Brain pericyte (primary cell): ENCODE results near the gene NIM1K.
"Not testable (repeated sequence)": the region's sequence is repeated elsewhere in the genome, so short reads cannot be mapped to it uniquely, and the experiment has no call there.

Source experiments
- DNase-seq: peaks from one replicate; pipeline ENCODE4 v3.0.0-alpha.2; 2012; ENCODE audit warnings: low read depth, low spot score

The NIM1K gene

DNA sequence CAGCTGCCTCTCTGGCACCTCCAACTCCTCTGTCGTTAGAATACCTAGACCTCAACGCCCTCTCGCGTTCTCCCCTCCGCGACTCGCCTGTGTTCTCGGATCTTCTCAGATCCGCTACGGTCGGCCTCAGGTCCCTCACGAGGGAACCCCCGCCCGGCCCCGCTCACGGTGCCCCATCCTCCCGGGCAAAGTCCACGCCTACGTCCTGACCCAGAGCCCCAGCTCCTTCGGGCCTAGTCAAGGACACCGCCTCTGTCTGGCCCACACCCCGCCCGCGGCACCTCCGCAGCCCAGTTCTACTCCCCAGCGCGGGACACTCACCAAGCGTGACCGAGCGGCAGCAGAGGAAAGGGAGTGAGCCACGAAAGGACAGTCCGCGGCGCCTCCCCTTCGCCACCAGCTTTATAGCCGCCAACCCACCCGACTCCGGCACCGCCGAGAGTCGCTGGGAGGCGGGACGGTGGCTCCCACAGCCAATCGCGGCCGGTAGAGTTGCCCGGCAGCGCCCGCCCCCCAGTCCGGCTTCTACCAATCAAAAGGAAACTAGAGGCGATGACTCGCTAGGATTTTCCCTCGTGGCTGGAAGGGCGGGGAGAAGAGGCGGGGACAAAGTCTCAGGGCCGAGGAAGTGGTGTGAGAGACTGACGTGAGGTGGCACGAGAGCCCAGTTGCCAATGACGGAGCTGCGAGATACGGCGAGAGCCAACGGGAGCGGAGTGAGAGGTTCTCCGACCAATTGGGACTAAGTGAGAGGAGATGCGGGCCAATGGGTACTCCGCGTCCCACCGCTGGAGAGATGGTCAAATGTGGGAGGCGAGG is 121.2 kb downstream of the NIM1K start, which contains the start of gene HMGCS1:
HMGCS1 (minus strand) TSS at position 378 of the 819 bp plus-strand sequence. CDS start 14,447 bp downstream, outside the sequence.
- peak; percentile 100 for DNase-seq

DNA sequence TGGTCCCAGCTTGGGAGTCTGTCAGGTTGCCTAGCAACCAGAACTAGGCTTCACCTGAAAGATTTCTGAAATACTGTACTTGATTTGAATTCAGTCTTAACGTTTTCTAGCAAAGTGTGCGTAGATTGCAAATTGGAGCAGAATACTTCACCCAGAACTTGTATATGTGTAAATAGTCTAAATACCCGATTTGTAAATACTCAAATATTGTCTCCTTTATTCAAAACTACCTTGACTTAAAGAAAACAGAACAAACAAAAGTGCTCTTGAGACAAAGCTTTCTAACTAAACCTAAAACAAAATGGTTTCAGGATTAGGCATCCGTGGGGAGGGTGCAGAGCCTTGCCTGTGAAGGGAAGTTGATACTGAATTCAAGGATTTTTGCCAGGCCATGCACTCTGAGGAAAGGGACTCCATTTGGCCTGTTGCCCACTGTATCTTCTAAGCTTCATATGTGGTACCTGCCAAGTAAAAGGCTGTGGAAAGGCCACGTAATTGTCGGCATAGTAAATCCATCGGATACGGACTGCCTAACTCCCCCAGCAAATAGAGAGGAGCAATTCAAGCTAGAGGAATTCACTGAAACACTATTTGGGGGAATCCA is 121.9 kb downstream of the NIM1K start:
- DNase-seq, result no peak

DNA sequence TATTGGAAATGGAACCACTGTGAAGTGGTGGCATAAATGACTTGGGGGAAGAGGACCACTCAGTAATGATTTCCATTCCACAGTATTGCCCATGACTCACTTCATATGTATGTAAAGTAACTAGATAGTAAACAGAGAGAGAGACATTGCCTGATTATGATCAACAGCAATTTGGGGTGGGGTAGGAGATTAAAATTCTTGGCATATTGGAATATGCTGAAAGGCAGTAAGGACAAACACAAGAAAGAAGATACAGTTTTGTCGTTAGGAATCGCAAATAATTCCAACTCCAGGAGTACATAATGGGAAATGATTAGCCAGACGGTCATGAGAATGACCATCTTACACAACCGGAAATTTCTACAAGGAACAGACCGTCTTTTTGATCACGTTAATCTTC is 122.7 kb downstream of the NIM1K start:
- no peak for DNase-seq

DNA sequence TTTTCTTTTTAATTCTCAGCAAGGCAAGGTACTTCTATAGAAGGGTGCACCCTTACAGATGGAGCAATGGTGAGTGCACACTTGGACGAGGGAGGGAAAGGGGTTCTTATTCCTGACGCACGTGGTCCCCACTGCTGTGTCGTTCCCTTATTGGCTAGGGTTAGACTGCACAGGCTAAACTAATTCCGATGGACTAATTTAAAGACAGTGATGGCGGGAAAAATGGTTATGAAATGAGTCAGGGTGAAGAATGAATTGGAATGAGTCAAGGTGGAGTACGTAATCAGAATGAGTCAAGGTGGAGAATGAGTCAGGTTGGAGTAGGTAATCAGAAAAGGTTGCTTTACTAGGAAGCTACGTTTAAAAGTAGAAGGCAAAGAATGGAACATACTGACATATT is 123.2 kb downstream of the NIM1K start:
- no peak for DNase-seq

DNA sequence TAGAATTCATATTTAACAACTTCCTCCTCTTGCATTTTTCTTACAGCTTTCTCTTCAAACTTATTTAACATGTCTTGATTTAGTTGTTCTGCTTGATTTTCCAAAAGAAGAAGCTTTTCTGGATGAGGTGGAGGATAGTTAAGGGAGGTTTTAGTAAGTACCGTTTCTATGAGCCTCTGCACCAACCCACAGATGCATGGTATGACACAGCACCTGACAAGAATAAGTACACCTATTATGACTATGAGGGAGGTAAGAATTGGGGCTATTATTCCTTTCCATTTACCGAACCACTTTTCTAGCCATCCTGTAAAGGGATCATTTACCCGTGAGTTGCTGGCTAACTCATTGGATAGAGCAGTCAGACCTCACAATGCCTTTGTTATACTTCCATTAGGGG is 123.7 kb downstream of the NIM1K start:
- no peak for DNase-seq

DNA sequence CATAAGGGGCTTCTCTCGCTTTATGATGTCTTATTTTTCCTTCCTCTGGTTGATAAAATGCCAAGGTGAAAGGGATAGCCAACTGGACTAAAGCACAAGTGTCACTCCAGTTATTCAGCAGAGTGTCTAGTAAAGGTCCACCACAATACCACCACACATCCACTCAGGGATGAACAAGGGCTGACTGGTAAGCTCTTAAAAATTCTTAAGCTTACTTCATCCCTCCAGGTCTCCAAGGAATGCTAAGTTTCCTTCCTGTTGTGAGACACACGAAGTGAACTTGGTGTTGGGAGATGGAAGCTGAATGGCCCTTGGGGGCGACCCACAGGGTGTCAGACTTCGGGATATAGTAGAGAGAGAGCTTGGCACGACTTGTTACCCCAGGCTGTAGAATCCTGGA is 124.4 kb downstream of the NIM1K start:
- no peak for DNase-seq

DNA sequence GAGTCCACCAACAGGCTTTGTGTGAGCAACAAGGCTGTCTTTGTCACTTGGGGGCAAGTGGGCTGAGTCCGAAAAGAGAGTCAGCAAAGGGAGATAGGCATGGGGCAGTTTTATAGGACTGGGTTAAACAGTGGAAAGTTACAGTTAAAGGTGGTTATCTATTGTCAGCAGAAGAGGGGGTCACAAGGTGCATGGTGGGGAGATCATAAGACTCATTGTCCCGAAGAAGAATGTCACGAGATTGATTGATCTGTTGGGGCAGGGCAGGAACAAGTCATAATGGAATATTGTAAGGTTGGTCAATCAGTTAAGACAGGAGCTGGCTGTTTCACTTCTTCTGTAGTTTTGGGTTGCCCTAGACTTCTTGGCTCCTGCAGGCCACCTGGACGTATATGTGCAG is 128.8 kb downstream of the NIM1K start:
- DNase-seq, result no peak

DNA sequence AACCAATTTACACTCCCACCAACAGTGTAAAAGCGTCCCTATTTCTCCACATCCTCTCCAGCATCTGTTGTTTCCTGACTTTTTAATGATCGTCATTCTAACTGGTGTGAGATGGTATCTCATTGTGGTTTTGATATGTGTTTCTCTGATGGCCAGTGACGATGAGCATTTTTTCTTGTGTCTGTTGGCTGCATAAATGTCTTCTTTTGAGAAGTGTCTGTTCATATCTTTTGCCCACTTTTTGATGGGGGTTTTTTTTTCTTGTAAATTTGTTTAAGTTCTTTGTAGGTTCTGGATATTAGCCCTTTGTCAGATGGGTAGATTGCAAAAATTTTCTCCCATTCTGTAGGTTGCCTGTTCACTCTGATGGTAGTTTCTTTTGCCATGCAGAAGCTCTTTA is 131.5 kb downstream of the NIM1K start:
- not testable (repeated sequence) for DNase-seq

DNA sequence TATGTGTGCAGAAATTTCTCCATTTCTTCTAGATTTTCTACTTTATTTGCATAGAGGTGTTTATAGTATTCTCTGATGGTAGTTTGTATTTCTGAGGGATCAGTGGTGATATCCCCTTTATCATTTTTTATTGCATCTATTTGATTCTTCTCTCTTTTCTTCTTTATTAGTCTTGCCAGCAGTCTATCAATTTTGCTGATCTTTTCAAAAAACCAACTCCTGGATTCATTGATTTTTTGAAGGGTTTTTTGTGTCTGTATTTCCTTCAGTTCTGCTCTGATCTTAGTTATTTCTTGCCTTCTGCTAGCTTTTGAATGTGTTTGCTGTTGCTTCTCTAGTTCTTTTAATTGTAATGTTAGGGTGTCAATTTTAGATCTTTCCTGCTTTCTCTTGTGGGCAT is 133.6 kb downstream of the NIM1K start:
- not testable (repeated sequence) for DNase-seq
